WI38 (cell line): ENCODE measurements around the gene TEX2.
"Not testable (repeated sequence)": the region's sequence is repeated elsewhere in the genome, so short reads cannot be mapped to it uniquely, and the experiment has no call there.

Source experiments
- H3K4me3 ChIP-seq: 2 replicates; pipeline ENCODE4 v1.5.1; 2011; ENCODE audit warnings: low read depth, mild to moderate bottlenecking, control low read depth, low read length
- CTCF ChIP-seq: IDR thresholded peaks from 2 replicates; pipeline ENCODE4 v1.5.1; 2012; ENCODE audit warnings: low read depth, mild to moderate bottlenecking, control low read depth, low read length

The TEX2 gene

GRCh38 chr17:64176556-64176955 is 86.5 kb downstream of the TEX2 start:
- H3K4me3 ChIP-seq: no peak overlapping the region
- TF ChIP-seq CTCF: no peak

GRCh38 chr17:64174686-64175456 is 88.2 kb downstream of the TEX2 start:
- no peak overlapping the region for H3K4me3 ChIP-seq
- TF ChIP-seq CTCF: no peak

- TF ChIP-seq CTCF: no peak
These were observed 89.4 kb downstream of the TEX2 start for GRCh38 chr17:64173646-64174045.

GRCh38 chr17:64172510-64172909 is 90.5 kb downstream of the TEX2 start:
- no peak for TF ChIP-seq CTCF

More at GRCh38 chr17:64173646-64174045, 89.4 kb downstream of the TEX2 start:
- H3K4me3 ChIP-seq: no peak overlapping the region

GRCh38 chr17:64171041-64171440 is 92.0 kb downstream of the TEX2 start:
- no peak overlapping the region for H3K4me3 ChIP-seq
- no peak for TF ChIP-seq CTCF

More at GRCh38 chr17:64172510-64172909, 90.5 kb downstream of the TEX2 start:
- H3K4me3 ChIP-seq: no peak overlapping the region

- no peak for TF ChIP-seq CTCF
- H3K4me3 ChIP-seq: no peak overlapping the region
These were observed 92.8 kb downstream of the TEX2 start for GRCh38 chr17:64170286-64170685.

GRCh38 chr17:64167666-64168065 is 95.4 kb downstream of the TEX2 start:
- not testable (repeated sequence) for H3K4me3 ChIP-seq

GRCh38 chr17:64166876-64167275 is 96.2 kb downstream of the TEX2 start:
- TF ChIP-seq CTCF: no peak
- H3K4me3 ChIP-seq: no peak overlapping the region
